Suprapubic skin (tissue), 3 donors: ENCODE data around the gene SERINC5.

Experiments
- CTCF ChIP-seq, 2 donors: fragments of 200-600 bp in 1 of 2; fragments of 450-650 bp in 1 of 2; sonication (generic) in 1 of 2; IDR thresholded peaks; one replicate each; pipeline ENCODE4 v1.5.1; 2016 to 2019; ENCODE audit warnings: antibody characterized with exemption in 2 of 2, mild to moderate bottlenecking in 1 of 2, moderate library complexity in 1 of 2
- POLR2A ChIP-seq, 2 donors: fragments of 450-650 bp; IDR thresholded peaks; one replicate each; pipeline ENCODE4 v1.6.1; 2017; ENCODE audit warnings: antibody characterized with exemption in 2 of 2, mild to moderate bottlenecking in 2 of 2, moderate library complexity in 2 of 2

GRCh38 chr5:80239680-80240367, 16.0 kb downstream of the SERINC5 start:
- TF ChIP-seq CTCF (IDR thresholded peaks at IDR 0.05) (no peak), POLR2A (IDR thresholded peaks at IDR 0.05) (no peak)
